DMS114 treated with DMSO at 0.1 percent for 48 hours (cell line): ENCODE measurements around the gene DDI2.
"Not testable (repeated sequence)": the region's sequence is repeated elsewhere in the genome, so short reads cannot be mapped to it uniquely, and the experiment has no call there.

Experiments
- DNase-seq: peaks from one replicate; lab custom pipeline; 2025; ENCODE audit not compliant: unreplicated experiment; lab: John Stamatoyannopoulos, UW

DDI2 gene

DNA sequence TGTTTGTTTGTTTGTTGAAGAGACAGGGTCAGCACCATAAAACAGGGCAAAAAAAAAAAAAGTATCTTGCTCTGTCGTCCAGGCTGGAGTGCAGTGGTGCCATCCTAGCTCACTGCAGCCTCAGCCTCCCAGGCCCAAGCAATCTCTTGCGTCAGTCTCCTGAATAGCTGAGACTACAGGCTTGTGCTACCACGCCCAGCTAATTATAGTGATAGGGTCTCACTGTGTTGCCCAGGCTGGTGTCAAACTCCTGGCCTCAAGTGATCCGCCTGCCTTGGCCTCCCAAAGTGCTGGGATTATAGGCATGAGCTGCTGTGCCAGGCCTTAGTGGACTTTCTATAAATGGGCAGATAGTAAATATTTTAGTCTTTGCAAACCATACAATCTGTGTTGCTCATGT lies 19.2 kb downstream of the DDI2 start:
- DNase-seq: no peak

- no peak for DNase-seq
Measured at GRCh38 chr1:15637826-15638225, 20.6 kb downstream of the DDI2 start.

DNA sequence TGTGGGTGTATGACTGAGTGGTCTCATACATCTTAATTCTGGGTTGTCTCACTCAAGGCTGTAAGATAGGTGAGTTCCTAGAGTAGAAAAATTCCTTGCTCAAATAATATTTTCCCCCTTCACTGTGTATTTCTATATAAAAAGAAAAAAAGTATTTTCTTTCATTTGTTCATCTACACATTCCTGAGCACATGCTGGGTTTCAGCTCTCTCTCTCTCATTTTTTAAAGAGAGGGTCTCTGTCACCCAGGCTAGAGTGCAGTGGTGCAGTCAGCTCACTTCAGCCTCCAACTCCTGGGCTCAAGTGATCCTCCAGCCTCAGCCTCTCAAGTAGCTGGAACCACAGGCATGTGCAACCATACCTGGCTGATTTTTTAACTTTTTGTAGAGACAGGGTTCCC lies 22.0 kb downstream of the DDI2 start:
- DNase-seq: no peak

GRCh38 chr1:15639931-15640330 lies 22.7 kb downstream of the DDI2 start:
- no peak for DNase-seq

GRCh38 chr1:15640667-15641066 lies 23.4 kb downstream of the DDI2 start:
- no peak for DNase-seq

- no peak for DNase-seq
Measured at GRCh38 chr1:15649937-15650336, 32.7 kb downstream of the DDI2 start.

GRCh38 chr1:15650433-15650832 lies 33.2 kb downstream of the DDI2 start:
- no peak for DNase-seq

- DNase-seq: not testable (repeated sequence)
Measured at GRCh38 chr1:15652130-15652529, 34.9 kb downstream of the DDI2 start.

- DNase-seq: no peak
Measured at GRCh38 chr1:15654091-15654690, 36.9 kb downstream of the DDI2 start.

DNA sequence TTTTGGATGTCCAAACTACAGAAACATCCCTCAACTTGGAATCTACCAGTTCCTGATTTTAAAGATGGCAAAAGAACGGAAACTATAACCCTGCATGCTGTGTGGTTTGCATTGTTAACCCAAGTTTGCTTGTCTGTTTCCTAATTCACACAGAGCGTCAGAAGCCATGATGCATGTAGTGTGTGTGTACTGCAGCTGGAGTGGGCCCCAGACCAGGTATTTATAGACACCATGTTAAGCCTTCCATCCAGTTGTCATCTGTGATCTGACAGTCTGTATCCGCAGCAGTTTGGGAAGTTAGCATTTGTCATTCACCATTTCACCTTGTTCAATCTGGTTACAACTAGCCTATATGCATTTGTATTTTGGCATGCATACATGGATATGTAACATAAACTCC lies 39.2 kb downstream of the DDI2 start:
- no peak for DNase-seq

DNA sequence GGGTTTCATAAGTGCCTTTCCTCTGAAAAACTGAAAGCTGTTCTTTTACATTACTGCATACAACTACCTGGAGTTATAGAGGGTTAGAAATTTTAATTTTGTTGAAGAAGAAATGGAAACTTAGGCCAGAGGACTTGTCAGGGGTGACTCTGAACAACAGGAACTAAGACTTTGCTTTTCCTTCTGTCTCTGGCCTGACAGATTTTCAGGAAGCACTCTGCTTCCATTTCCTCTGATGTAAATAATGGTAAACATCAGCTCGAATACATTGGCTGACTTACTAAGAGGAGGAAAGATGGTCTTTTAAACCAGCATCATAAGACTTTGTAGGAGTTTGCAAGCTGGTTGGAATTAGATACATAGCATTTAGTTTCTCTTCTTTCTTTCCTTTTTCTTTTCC lies 39.8 kb downstream of the DDI2 start:
- no peak for DNase-seq

- DNase-seq: no peak
Measured at GRCh38 chr1:15660151-15660550, 42.9 kb downstream of the DDI2 start.

- DNase-seq: no peak
Measured at GRCh38 chr1:15662477-15662876, 45.2 kb downstream of the DDI2 start.

DNA sequence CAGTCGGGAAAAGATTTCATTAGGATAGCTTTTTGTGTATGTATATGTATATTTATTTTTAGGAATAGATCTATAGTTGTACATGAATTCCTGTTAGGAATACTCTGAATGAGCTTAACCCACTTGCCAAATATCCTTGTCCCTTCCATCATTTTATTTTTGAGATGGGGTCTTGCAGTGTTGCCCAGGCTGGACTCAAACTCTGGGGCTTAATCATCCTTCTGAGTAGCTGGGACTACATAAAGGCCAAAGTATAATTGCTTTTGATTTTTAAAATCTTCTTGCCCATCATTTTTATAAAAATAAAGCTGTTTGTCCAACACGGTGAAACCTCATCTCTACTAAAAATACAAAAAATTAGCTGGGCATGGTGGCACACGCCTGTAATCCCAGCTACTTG lies 46.7 kb downstream of the DDI2 start:
- no peak for DNase-seq

DNA sequence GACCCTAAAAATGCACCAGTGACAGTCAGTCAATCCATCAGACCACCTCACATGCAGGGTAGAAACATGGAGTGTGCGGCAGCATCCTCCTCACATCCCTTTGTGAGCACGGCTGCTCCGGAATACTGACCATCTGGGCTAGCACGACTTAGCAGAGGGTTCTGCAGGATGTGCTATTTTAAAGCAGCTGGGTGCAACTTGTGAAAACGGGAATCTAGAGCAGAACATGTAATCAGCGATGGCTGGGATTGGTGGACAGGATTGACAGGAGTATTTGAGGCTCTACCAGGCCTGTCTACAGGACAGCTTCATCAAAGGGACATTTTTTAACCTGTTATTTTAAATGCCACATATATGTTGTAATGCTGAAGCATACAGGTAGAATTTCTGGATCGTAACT lies 50.1 kb downstream of the DDI2 start:
- no peak for DNase-seq

- DNase-seq: no peak
Measured at GRCh38 chr1:15668089-15668754, 51.0 kb downstream of the DDI2 start.

DNA sequence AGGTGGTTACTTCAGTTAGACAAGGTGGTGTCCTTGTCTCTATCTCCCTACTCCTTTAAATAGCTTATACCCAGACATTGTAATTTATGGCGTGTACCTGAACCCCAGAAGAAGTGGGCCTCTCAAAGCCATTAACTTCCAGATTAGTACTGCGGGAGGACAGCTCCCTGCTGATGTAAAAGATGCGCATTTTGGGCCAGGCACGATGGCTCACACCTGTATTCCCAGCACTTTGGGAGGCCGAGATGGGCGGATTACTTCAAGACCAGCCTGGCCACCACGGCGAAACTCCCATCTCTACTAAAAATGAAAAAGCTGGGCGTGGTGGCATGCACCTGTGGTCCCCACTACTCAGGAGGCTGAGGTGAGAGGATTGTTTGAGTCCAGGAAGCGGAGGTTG lies 51.8 kb downstream of the DDI2 start:
- no peak for DNase-seq

DNA sequence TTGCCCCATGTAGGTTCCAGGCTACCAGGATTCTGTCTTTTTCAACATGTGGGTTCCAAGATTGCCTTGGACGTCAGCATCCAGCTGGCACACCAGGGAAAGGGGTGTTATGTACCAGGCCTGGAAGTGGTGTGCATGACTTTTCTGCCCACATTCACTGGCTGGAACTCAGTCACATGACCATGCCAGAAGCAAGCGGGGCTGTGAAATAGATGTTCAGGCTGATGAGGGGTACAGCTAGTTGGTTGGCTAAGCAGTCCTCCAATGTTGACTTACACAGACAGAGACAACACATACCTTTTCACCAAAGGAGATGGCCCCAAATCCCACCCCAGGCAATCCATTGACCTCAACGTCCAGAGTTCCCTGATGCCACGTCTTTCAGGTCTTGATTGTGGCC lies 52.6 kb downstream of the DDI2 start:
- no peak for DNase-seq

GRCh38 chr1:15671430-15671829 lies 54.2 kb downstream of the DDI2 start:
- no peak for DNase-seq

DNA sequence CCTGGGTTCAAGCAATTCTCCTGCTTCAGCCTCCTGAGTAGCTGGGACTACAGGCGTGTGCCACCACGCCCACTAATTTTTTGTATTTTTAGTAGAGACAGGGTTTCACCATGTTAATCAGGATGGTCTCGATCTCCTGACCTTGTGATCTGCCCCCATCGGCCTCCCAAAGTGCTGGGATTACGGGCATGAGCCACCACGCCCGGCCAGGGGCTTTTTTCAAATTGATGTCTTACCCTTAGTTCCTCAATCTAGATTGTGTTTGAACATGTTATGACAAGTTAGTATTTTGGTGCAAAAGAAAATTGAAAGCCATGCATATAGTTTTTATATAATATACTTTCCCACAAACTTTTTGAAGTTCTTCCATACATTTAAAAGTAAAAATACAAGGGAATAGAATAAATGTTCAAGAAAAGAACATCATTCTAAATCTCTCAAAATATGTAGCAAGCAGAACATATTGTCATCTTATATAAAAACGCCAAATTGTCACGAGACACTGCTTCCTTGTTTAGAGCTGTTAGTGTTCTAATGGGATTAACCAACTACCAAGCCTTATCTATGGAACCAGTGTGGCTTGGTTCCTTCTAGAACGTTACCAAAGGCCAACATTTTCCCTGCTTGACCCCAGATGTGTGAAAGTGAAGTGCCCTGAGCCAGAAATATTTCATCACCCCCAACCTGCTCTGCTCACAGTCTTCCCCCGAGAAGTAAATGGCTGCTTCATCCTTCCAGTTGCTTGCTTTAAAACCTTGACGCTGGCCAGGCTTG lies 57.3 kb downstream of the DDI2 start:
- no peak for DNase-seq

DNA sequence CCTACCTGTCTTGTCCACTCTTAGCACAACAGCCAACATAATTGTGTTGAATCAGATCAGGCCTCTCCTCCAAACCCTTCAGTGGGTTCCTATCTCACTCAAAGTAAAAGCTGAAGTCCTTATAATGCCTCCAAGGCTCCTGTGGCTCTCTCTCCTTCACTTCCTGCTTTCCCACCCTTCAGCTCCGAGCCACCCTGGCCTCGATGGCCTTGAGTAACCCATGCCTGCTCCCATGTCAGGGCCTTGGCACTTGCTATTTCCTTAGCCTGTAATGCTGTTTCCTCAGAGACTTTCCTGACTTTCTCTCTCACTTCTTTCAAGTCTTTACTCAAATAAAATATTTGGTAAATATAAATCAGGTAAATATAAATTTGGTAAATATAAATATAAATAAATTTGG lies 58.8 kb downstream of the DDI2 start:
- DNase-seq: no peak
